Brain pericyte (primary cell): ENCODE results near the gene TRMT13.

Experiments
- DNase-seq: peaks from one replicate; pipeline ENCODE4 v3.0.0-alpha.2; 2012; ENCODE audit warnings: low read depth, low spot score

The TRMT13 gene

GRCh38 chr1:100132566-100133477 lies at the start of gene TRMT13, which contains the start of gene SASS6:
Gene TRMT13, plus strand, starts transcription at chr1:100133163. Its CDS starts 6 bp downstream, at chr1:100133169.
Gene SASS6, minus strand, starts transcription at chr1:100132930. Its CDS starts 116 bp downstream, at chr1:100132814.
- peak; percentile 92 for DNase-seq

GRCh38 chr1:100087396-100087795 lies 45.6 kb upstream of the TRMT13 start:
- DNase-seq, result no peak

GRCh38 chr1:100089082-100089481 lies 43.9 kb upstream of the TRMT13 start:
- no peak for DNase-seq

- DNase-seq, result no peak
These were observed 42.5 kb upstream of the TRMT13 start for GRCh38 chr1:100090471-100090870.

GRCh38 chr1:100100202-100100601 lies 32.8 kb upstream of the TRMT13 start:
- DNase-seq, result no peak

GRCh38 chr1:100101564-100101963 lies 31.4 kb upstream of the TRMT13 start:
- no peak for DNase-seq

- no peak for DNase-seq
These were observed 25.3 kb upstream of the TRMT13 start for GRCh38 chr1:100107696-100108095.

- DNase-seq, result no peak
These were observed 23.4 kb upstream of the TRMT13 start for GRCh38 chr1:100109554-100110066.

GRCh38 chr1:100115524-100115923 lies 17.4 kb upstream of the TRMT13 start:
- DNase-seq, result no peak

- no peak for DNase-seq
These were observed 10.8 kb upstream of the TRMT13 start for GRCh38 chr1:100122177-100122576.

- no peak for DNase-seq
These were observed 5.7 kb upstream of the TRMT13 start for GRCh38 chr1:100127226-100127625.

GRCh38 chr1:100130552-100131077 lies 2.3 kb upstream of the TRMT13 start:
- DNase-seq, result no peak

- DNase-seq, result no peak
These were observed 1.3 kb upstream of the TRMT13 start for GRCh38 chr1:100131623-100132022.

GRCh38 chr1:100134872-100135271 lies 1.9 kb downstream of the TRMT13 start:
- DNase-seq, result no peak

GRCh38 chr1:100137602-100138001 lies 4.6 kb downstream of the TRMT13 start:
- no peak for DNase-seq

- DNase-seq, result no peak
These were observed 8.2 kb downstream of the TRMT13 start for GRCh38 chr1:100141192-100141591.

- no peak for DNase-seq
These were observed 9.4 kb downstream of the TRMT13 start for GRCh38 chr1:100142343-100142742.

- no peak for DNase-seq
These were observed 12.2 kb downstream of the TRMT13 start for GRCh38 chr1:100145116-100145515.

- no peak for DNase-seq
These were observed 14.0 kb downstream of the TRMT13 start for GRCh38 chr1:100146958-100147357.

- no peak for DNase-seq
These were observed 14.9 kb downstream of the TRMT13 start for GRCh38 chr1:100147875-100148274.

GRCh38 chr1:100151679-100152078 lies 18.7 kb downstream of the TRMT13 start:
- DNase-seq, result no peak

GRCh38 chr1:100152271-100152670 lies 19.3 kb downstream of the TRMT13 start:
- DNase-seq, result no peak

- no peak for DNase-seq
These were observed 29.9 kb downstream of the TRMT13 start for GRCh38 chr1:100162881-100163280.
